Panc1 (cell line): ENCODE measurements around the gene DLGAP1.

Source experiments
- POLR2AphosphoS5 ChIP-seq: IDR thresholded peaks from 2 replicates; pipeline ENCODE4 v1.6.1; 2012; ENCODE audit warnings: mild to moderate bottlenecking, low read depth, low read length, moderate library complexity
- TF ChIP-seq, protein P1 (sequence below): fragments of 450-650 bp; IDR thresholded peaks from 2 replicates; pipeline ENCODE4 v1.5.1; 2017; ENCODE audit warnings: mild to moderate bottlenecking
- TF ChIP-seq, protein P2 (sequence below), 2 experiments: IDR thresholded peaks; 2 replicates each; pipeline ENCODE4 v1.6.1; 2011 to 2012; ENCODE audit warnings: low read depth in 2 of 2, control low read depth in 1 of 2, low read length in 1 of 2, mild to moderate bottlenecking in 1 of 2, moderate library complexity in 1 of 2; ENCODE audit not compliant: insufficient read depth in 1 of 2

DNA sequence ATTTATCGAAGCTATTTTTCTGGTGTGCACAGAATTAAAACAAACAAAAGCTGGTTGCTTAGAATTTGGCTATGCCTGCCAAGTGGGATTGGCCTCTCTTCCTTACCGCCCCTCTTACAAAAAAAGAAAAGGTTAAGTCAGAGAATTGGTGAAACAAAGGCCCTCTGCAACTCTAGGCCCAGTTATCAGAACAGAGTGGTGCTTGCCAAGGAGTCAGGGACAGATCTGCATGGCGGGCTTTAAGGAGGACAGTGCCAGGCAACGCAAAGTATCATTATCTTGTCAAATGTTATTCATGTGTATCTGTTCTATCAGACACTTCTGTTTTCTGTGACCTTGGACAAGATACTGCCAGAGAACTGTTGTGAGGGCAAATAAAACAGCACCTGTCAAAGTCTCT is 926.9 kb downstream of the DLGAP1 start:
- TF ChIP-seq, protein P1, sequence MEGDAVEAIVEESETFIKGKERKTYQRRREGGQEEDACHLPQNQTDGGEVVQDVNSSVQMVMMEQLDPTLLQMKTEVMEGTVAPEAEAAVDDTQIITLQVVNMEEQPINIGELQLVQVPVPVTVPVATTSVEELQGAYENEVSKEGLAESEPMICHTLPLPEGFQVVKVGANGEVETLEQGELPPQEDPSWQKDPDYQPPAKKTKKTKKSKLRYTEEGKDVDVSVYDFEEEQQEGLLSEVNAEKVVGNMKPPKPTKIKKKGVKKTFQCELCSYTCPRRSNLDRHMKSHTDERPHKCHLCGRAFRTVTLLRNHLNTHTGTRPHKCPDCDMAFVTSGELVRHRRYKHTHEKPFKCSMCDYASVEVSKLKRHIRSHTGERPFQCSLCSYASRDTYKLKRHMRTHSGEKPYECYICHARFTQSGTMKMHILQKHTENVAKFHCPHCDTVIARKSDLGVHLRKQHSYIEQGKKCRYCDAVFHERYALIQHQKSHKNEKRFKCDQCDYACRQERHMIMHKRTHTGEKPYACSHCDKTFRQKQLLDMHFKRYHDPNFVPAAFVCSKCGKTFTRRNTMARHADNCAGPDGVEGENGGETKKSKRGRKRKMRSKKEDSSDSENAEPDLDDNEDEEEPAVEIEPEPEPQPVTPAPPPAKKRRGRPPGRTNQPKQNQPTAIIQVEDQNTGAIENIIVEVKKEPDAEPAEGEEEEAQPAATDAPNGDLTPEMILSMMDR = no peak
- TF ChIP-seq POLR2AphosphoS5 = no peak
- TF ChIP-seq, protein P2, sequence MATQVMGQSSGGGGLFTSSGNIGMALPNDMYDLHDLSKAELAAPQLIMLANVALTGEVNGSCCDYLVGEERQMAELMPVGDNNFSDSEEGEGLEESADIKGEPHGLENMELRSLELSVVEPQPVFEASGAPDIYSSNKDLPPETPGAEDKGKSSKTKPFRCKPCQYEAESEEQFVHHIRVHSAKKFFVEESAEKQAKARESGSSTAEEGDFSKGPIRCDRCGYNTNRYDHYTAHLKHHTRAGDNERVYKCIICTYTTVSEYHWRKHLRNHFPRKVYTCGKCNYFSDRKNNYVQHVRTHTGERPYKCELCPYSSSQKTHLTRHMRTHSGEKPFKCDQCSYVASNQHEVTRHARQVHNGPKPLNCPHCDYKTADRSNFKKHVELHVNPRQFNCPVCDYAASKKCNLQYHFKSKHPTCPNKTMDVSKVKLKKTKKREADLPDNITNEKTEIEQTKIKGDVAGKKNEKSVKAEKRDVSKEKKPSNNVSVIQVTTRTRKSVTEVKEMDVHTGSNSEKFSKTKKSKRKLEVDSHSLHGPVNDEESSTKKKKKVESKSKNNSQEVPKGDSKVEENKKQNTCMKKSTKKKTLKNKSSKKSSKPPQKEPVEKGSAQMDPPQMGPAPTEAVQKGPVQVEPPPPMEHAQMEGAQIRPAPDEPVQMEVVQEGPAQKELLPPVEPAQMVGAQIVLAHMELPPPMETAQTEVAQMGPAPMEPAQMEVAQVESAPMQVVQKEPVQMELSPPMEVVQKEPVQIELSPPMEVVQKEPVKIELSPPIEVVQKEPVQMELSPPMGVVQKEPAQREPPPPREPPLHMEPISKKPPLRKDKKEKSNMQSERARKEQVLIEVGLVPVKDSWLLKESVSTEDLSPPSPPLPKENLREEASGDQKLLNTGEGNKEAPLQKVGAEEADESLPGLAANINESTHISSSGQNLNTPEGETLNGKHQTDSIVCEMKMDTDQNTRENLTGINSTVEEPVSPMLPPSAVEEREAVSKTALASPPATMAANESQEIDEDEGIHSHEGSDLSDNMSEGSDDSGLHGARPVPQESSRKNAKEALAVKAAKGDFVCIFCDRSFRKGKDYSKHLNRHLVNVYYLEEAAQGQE (IDR thresholded peaks at IDR 0.05; ENCODE audit: insufficient read depth in 1 of 2, low read depth in 2 of 2, low read length in 1 of 2) = no peak
